ENCODE measurements around the gene RAB17. TPM values are rescaled to one million over a fixed set of nuclear protein-coding genes. Genes with fewer than 3 reads are reported as not detected.

The RAB17 gene
- total and polyA plus RNA-seq, 7 donors, result 0.33 to 48.8 (median 2.8) TPM

DNA sequence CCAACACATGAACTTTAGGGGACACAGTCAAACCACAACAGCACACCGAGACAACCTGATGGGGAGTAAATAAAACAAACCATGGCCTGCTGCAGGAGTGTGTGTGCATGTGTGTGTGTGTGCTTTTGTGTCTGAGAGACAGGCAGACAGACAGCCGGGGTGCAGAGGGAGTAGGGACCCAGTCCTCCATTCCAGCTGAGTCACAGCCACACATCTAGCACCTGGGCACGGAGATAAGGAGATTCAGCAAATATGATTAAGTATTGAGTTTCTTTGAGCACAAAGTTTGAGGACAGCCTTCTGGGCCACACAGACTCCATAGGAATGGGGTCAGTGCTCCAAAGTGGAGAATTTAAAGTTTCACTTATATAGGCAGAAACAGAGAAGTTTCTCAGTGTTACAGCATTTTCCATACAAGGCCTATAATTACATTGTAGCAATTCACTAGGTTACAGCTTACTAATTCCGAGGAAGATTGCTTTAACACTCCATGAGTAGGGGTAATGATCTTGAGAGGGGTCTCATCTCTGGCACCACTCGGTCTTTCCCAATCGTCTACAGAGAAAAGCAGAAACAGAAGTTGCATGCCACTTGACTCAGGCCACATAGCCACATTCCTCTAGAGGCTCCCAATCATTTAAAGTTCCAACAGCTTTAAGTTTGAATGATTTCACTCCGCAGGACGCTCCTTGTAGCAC is 55.0 kb downstream of the RAB17 start:
- no peak for DNase-seq
- Histone ChIP-seq H3K36me3 (no peaks in the 10 kb centered on the region), H3K4me1 (no peaks in the 10 kb centered on the region), H3K4me3 (no peak overlapping the region), H3K27me3 (peaks cover 0 to 6% (median 0%) of the 10 kb centered on the region in 3 donors), H3K27ac (no peak overlapping the region), H3K9me3 (no peaks in the 10 kb centered on the region)
- 90 to 93% methylated on average over 8 of the region's 8 CpGs for WGBS, 2 donors
- TF ChIP-seq CTCF (IDR thresholded peaks at IDR 0.05) (no peak), POLR2AphosphoS5 (IDR thresholded peaks at IDR 0.05) (no peak), POLR2A (IDR thresholded peaks at IDR 0.05) (no peak), EP300 (IDR thresholded peaks at IDR 0.05) (no peak)
- intact Hi-C loops (cut with DNase I), result no loop called here

DNA sequence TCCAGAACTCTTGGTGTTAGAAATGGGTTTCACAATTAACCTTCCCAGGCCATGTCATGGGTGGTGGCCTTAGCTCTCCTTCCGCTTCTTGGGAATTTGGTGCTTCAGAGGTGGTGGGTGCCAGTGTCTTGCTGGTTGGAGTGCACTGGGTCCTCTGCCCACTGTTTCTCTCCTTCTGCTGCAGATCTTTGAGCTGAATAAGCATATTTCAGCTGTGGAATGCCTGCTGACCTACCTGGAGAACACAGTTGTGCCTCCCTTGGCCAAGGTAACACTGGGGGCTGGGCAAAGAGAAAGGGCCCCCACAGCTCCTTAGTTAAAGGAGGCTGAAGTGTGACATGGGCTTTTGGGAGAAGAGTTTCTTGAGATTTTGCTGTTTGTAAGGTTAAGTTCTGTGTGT is 56.2 kb downstream of the RAB17 start:
- no peaks in the 10 kb centered on the region for H3K36me3 ChIP-seq
- H3K4me3 ChIP-seq, result no peak overlapping the region
- no peak overlapping the region for H3K27ac ChIP-seq
- DNase-seq, result no peak
- TF ChIP-seq EP300 (IDR thresholded peaks at IDR 0.05) (no peak), POLR2A (IDR thresholded peaks at IDR 0.05) (no peak), CTCF (IDR thresholded peaks at IDR 0.05) (no peak), POLR2AphosphoS5 (IDR thresholded peaks at IDR 0.05) (no peak)
- peaks cover 0 to 6% (median 0%) of the 10 kb centered on the region in 3 donors for H3K27me3 ChIP-seq
- H3K4me1 ChIP-seq, result no peaks in the 10 kb centered on the region
- H3K9me3 ChIP-seq, result no peaks in the 10 kb centered on the region
- WGBS, 2 donors, result 100% methylated on average over 1 of the region's 1 CpG
- intact Hi-C loops (cut with DNase I), result no loop called here

DNA sequence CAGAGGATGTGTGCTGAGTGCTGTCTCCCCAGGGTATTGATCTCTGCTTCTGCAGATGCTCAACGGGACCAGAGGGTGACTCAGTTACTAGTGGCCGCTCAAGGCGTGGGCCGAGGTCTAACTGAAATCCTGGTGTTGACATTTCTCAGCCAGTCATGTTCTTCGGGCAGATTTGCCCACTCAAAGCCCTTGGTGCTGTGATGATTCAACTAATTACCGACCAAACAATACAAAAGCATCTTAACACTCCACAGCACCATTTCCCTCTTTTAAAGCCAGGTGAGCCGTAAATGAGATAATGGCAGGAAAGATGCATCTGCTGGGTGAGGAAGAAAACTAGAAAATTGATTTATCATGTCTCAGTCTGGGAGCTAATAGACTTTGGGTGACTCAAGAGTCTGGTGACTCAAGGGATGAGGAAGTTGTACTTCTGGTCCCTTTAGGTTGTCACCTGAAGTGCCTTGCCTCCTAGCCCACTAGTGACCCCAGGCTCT is 56.8 kb downstream of the RAB17 start:
- intact Hi-C loops (cut with DNase I), result no loop called here
- 85 to 88% methylated on average over 7 of the region's 7 CpGs for WGBS, 2 donors
- no peaks in the 10 kb centered on the region for H3K9me3 ChIP-seq
- H3K27me3 ChIP-seq, result peaks cover 0 to 6% (median 0%) of the 10 kb centered on the region in 3 donors
- TF ChIP-seq POLR2A (IDR thresholded peaks at IDR 0.05) (no peak), EP300 (IDR thresholded peaks at IDR 0.05) (no peak), POLR2AphosphoS5 (IDR thresholded peaks at IDR 0.05) (no peak), CTCF (IDR thresholded peaks at IDR 0.05) (no peak)
- no peak overlapping the region for H3K4me3 ChIP-seq
- H3K4me1 ChIP-seq, result no peaks in the 10 kb centered on the region
- no peak overlapping the region for H3K27ac ChIP-seq
- H3K36me3 ChIP-seq, result no peaks in the 10 kb centered on the region
- DNase-seq, result no peak

- H3K36me3 ChIP-seq, result no peaks in the 10 kb centered on the region
- DNase-seq, result no peak
- no peaks in the 10 kb centered on the region for H3K27me3 ChIP-seq
- H3K9me3 ChIP-seq, result no peaks in the 10 kb centered on the region
- intact Hi-C loops (cut with DNase I), result no loop called here
- no peaks in the 10 kb centered on the region for H3K4me1 ChIP-seq
- H3K4me3 ChIP-seq, result no peak overlapping the region
- WGBS, 2 donors, result 78 to 85% methylated on average over 11 of the region's 11 CpGs
- no peak overlapping the region for H3K27ac ChIP-seq
- TF ChIP-seq CTCF (IDR thresholded peaks at IDR 0.05) (no peak), POLR2A (IDR thresholded peaks at IDR 0.05) (no peak), POLR2AphosphoS5 (IDR thresholded peaks at IDR 0.05) (no peak), EP300 (IDR thresholded peaks at IDR 0.05) (no peak)
Measured at GRCh38 chr2:237532160-237532559, 58.4 kb downstream of the RAB17 start.
